Limb (tissue), 2 donors: ENCODE measurements around the gene USP53.
"Not testable (repeated sequence)": the region's sequence is repeated elsewhere in the genome, so short reads cannot be mapped to it uniquely, and the experiment has no call there.

Experiments
- DNase-seq, 2 donors: peaks; one replicate each; pipeline ENCODE4 v3.0.0-alpha.2; 2016; ENCODE audit errors: extremely low spot score in 2 of 2

USP53 gene

DNA sequence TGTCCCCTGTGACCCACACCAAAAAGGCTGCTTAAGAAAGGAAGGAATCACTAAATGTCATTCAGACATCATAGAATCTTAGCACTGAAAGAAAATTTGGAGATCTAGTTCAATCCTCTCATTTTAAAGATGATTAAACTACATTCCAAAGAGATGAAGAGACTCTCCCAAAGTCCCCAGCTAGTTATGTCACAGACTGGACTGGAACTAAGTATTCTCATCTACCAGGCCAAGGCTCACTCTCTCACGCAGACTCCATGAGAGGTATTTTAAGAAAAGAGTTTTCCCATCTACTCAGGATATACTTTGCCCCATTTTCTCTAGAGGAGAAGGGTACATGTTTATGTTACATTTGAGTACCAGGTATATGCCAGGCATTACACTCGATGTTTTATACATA is 102.5 kb downstream of the USP53 start:
- no peak for DNase-seq

DNA sequence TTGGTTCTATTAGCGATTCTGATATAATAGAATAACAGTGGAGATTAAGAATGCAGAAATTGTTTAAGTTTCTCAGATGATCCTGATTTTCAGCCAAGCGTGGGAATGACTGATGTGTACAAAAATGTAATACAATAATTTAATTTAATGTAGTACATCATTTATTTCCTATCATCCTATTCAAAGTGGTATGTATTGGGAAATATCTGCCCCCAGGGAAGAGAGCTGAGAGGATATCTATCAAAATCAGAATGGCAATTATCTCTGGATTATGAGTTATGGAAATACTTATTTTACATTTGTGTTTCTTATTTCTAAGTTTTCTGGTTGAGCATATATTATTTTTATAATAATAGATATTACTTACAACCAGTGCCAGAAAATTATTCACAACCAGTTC is 105.5 kb downstream of the USP53 start:
- no peak for DNase-seq

DNA sequence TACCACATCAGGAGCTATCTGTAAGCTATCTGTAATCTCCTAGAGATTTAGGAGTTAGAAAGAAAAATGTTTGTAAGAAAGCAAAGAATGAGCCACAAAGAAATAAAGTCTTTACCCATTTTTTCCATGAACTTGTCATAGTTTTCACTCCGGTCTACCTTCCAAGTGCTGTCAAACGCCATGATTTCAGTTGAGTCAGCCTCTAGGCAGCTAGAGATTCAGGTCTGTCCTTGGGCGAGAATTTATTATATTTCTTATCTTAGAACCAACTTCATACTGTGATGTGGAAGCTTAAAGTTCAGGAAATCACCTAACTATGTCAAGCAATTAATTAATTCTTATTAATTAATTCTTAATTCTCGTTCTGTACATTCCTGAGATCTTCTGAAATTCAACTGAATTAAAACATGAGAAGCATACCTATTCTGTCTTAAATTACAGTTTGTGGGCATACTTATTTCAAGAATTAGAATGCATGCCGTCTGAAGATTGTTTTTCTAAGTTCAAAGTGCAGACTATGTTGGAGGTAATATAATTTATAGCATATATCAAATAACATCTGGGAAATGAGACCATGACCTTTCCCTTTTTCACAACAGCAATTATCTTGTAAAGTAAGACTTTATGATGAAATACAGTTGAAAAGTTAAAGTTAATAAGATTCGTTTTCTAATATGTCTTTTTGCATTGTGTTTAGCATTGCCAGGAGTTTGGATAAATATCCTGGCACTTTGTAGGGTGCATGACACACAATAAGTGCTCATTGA is 109.6 kb downstream of the USP53 start, which contains the start of gene FABP2:
Gene FABP2, minus strand, starts transcription at position 218 of the 767 bp plus-strand sequence. Its CDS starts 36 bp downstream, at position 182.
- DNase-seq: no peak

- DNase-seq: no peak
Observed at GRCh38 chr4:119328695-119329094, 116.2 kb downstream of the USP53 start.

GRCh38 chr4:119329835-119330620 is 117.5 kb downstream of the USP53 start:
- DNase-seq: no peak

- DNase-seq: not testable (repeated sequence)
Observed at GRCh38 chr4:119336332-119336979, 123.9 kb downstream of the USP53 start.

DNA sequence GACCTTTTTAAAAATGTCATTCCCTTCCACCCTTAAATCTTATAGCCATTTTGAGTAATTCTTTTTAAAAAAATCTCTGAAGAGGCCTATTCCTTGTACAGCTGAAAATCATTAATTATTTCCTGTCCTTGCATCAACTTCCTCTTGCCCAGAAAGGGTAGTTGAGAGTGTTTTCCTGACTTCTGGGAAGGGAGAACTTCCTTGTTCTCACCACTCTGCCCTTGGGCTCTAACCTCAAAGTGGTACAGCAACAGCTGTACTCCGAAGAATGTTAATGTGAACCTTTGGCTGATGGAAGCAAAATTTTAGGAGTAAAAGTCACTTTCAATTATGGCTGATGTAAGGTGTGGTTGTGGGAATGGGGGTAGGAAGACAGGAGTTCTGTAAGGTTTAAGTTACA is 124.5 kb downstream of the USP53 start:
- no peak for DNase-seq

DNA sequence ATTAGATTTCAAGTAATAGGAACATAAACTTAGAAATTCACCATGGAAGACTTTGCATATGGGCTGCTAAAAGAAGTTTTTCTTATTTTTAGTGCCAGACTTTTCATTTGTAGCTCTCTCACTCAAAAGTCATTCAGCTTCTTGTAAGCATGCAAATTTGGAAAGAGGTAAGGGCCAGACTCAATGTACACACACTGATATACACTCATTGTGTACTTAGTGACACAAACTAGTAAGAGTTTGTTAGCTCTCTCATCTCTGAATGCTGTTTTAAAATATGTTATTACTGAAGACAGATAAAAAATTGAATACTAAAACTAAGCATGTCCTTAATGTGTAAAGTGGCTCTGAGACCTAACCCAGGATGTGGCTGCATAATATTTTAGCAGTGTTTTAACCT is 127.4 kb downstream of the USP53 start:
- DNase-seq: not testable (repeated sequence)

- DNase-seq: not testable (repeated sequence)
Observed at GRCh38 chr4:119343293-119343692, 130.8 kb downstream of the USP53 start.
